Measurements from ENCODE around the gene MAP2K4. TPM values are rescaled to one million over a fixed set of nuclear protein-coding genes. Genes with fewer than 3 reads are reported as not detected.

The MAP2K4 gene
- total RNA-seq, 2 experiments from 2014 or later = 12.3 to 29.1 TPM

DNA sequence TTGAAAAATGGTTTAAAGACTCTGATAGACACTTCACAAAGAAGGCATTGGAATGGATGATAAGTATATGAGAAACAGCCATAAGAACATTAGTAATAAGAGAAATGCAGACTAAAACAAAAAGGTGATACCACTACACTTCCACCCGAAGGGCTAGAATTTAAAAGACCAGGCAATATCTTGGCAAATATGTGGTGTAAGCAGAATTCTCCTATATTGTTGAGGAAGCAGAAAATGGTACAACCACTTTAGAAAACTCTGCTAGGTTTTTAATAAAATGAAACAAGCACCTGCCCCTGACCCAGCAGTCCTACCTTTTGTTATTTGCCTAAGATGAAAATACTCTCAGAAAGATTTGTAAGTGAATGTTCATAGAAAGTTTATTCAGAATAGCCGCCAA is 43.7 kb downstream of the MAP2K4 start:
- POLR2A ChIA-PET = no interaction called here
- CTCF ChIA-PET (ENCODE audit: unreplicated experiment) = no interaction called here
- no peak for DNase-seq (ENCODE audit: low spot score)
- no peak overlapping the region for H3K4me2 ChIP-seq (ENCODE audit: low read length)
- TF ChIP-seq CTCF (conservative IDR thresholded peaks at IDR 0.05; ENCODE audit: low read length) (no peak), EZH2phosphoT487 (IDR thresholded peaks at IDR 0.05; ENCODE audit: borderline replicate concordance, low read depth, low read length) (no peak)
- no peaks in the 10 kb centered on the region for H4K20me1 ChIP-seq (ENCODE audit: insufficient read depth, low read length)
- H3K36me3 ChIP-seq (ENCODE audit: insufficient read depth, low read length) = peaks cover 15% of the 10 kb centered on the region
- H3K4me1 ChIP-seq (ENCODE audit: insufficient read depth, low read length, poor library complexity, severe bottlenecking) = no peaks in the 10 kb centered on the region
- no peak overlapping the region for H3K4me3 ChIP-seq (ENCODE audit: low read depth, low read length, poor library complexity, severe bottlenecking)
- 0 out of 2 replicates have a peak, but pooled peaks cover 7% of the 10 kb centered on the region for H3K9me3 ChIP-seq (ENCODE audit: low read length)
- no peaks in the 10 kb centered on the region for H3K9me2 ChIP-seq (ENCODE audit: insufficient read depth, low read length)
- H2AFZ ChIP-seq (ENCODE audit: low read length) = no peak overlapping the region
- H3K79me2 ChIP-seq (ENCODE audit: insufficient read depth, low read depth, low read length) = no peaks in the 10 kb centered on the region
- intact Hi-C loops (cut with micrococcal nuclease; ENCODE audit: unreplicated experiment) = no loop called here
- H3K27ac ChIP-seq (ENCODE audit: low read depth, low read length, poor library complexity, severe bottlenecking) = no peak overlapping the region
- no TSS peak for BruUV-seq (replicated peaks)

GRCh38 chr17:12067485-12067884 is 46.8 kb downstream of the MAP2K4 start:
- H3K36me3 ChIP-seq (ENCODE audit: insufficient read depth, low read length) = peaks cover 19% of the 10 kb centered on the region
- ChIA-PET POLR2A (no interaction called here), CTCF (ENCODE audit: unreplicated experiment) (interaction anchor here (0.5 kb wide), 1 partner anchor 655 kb away, joined by 3 read pairs; no protein-coding TSS in a partner anchor)
- no peaks in the 10 kb centered on the region for H4K20me1 ChIP-seq (ENCODE audit: insufficient read depth, low read length)
- no peak for DNase-seq (ENCODE audit: low spot score)
- no peak overlapping the region for H3K4me2 ChIP-seq (ENCODE audit: low read length)
- intact Hi-C loops (cut with micrococcal nuclease; ENCODE audit: unreplicated experiment) = no loop called here
- no peak overlapping the region for H3K27ac ChIP-seq (ENCODE audit: low read depth, low read length, poor library complexity, severe bottlenecking)
- no peaks in the 10 kb centered on the region for H3K79me2 ChIP-seq (ENCODE audit: insufficient read depth, low read depth, low read length)
- no peak overlapping the region for H3K4me3 ChIP-seq (ENCODE audit: low read depth, low read length, poor library complexity, severe bottlenecking)
- H3K9me2 ChIP-seq (ENCODE audit: insufficient read depth, low read length) = no peaks in the 10 kb centered on the region
- H3K4me1 ChIP-seq (ENCODE audit: insufficient read depth, low read length, poor library complexity, severe bottlenecking) = no peaks in the 10 kb centered on the region
- no peak overlapping the region for H2AFZ ChIP-seq (ENCODE audit: low read length)
- 0 out of 2 replicates have a peak, but pooled peaks cover 7% of the 10 kb centered on the region for H3K9me3 ChIP-seq (ENCODE audit: low read length)
- BruUV-seq (replicated peaks) = no TSS peak
- no peak for TF ChIP-seq CTCF (conservative IDR thresholded peaks at IDR 0.05; ENCODE audit: low read length)
- no peak for TF ChIP-seq EZH2phosphoT487 (IDR thresholded peaks at IDR 0.05; ENCODE audit: borderline replicate concordance, low read depth, low read length)

GRCh38 chr17:12068946-12069345 is 48.3 kb downstream of the MAP2K4 start:
- no TSS peak for BruUV-seq (replicated peaks)
- no peaks in the 10 kb centered on the region for H3K4me1 ChIP-seq (ENCODE audit: insufficient read depth, low read length, poor library complexity, severe bottlenecking)

More at GRCh38 chr17:12068946-12069345, 48.3 kb downstream of the MAP2K4 start:
- TF ChIP-seq EZH2phosphoT487 (IDR thresholded peaks at IDR 0.05; ENCODE audit: borderline replicate concordance, low read depth, low read length) (no peak), CTCF (conservative IDR thresholded peaks at IDR 0.05; ENCODE audit: low read length) (no peak)
- intact Hi-C loops (cut with micrococcal nuclease; ENCODE audit: unreplicated experiment) = no loop called here
- no peak overlapping the region for H3K4me3 ChIP-seq (ENCODE audit: low read depth, low read length, poor library complexity, severe bottlenecking)
- POLR2A ChIA-PET = no interaction called here
- no peak for DNase-seq (ENCODE audit: low spot score)
- H3K79me2 ChIP-seq (ENCODE audit: insufficient read depth, low read depth, low read length) = no peaks in the 10 kb centered on the region
- no peak overlapping the region for H3K4me2 ChIP-seq (ENCODE audit: low read length)
- no peak overlapping the region for H3K27ac ChIP-seq (ENCODE audit: low read depth, low read length, poor library complexity, severe bottlenecking)
- H4K20me1 ChIP-seq (ENCODE audit: insufficient read depth, low read length) = no peaks in the 10 kb centered on the region
- 0 out of 2 replicates have a peak, but pooled peaks cover 7% of the 10 kb centered on the region for H3K9me3 ChIP-seq (ENCODE audit: low read length)
- H3K9me2 ChIP-seq (ENCODE audit: insufficient read depth, low read length) = no peaks in the 10 kb centered on the region
- peaks cover 13% of the 10 kb centered on the region for H3K36me3 ChIP-seq (ENCODE audit: insufficient read depth, low read length)
- CTCF ChIA-PET (ENCODE audit: unreplicated experiment) = no interaction called here
- no peak overlapping the region for H2AFZ ChIP-seq (ENCODE audit: low read length)
